HuH-7.5 (cell line): ENCODE data around the gene ZWILCH.
"Not testable (repeated sequence)": the region's sequence is repeated elsewhere in the genome, so short reads cannot be mapped to it uniquely, and the experiment has no call there.

Source experiments
- DNase-seq: peaks from one replicate; pipeline ENCODE4 v3.0.0; 2011; ENCODE audit warnings: low spot score

The ZWILCH gene

DNA sequence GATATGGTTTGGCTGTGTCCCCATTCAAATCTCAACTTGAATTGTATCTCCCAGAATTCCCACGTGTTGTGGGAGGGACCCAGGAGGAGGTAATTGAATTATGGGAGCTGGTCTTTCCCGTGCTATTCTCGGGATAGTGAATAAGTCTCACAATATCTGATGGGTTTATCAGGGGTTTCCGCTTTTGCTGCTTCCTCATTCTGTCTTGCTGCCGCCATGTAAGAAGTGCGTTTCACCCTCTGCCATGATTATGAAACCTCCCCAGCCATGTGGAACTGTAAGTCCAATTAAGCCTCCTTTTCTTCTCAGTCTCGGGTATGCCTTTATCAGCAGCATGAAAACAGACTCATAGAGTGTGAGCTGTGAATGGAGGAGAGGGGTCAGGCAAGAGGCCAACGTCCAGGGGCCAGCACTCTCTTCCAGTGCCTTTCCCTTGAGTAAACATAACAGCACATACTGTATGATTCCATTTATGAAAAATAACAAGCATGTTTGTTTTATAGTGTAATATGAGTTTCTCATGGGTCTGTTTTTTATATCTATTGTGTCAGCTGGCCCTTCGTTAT, 76.9 kb downstream of the ZWILCH start:
- no peak for DNase-seq

DNA sequence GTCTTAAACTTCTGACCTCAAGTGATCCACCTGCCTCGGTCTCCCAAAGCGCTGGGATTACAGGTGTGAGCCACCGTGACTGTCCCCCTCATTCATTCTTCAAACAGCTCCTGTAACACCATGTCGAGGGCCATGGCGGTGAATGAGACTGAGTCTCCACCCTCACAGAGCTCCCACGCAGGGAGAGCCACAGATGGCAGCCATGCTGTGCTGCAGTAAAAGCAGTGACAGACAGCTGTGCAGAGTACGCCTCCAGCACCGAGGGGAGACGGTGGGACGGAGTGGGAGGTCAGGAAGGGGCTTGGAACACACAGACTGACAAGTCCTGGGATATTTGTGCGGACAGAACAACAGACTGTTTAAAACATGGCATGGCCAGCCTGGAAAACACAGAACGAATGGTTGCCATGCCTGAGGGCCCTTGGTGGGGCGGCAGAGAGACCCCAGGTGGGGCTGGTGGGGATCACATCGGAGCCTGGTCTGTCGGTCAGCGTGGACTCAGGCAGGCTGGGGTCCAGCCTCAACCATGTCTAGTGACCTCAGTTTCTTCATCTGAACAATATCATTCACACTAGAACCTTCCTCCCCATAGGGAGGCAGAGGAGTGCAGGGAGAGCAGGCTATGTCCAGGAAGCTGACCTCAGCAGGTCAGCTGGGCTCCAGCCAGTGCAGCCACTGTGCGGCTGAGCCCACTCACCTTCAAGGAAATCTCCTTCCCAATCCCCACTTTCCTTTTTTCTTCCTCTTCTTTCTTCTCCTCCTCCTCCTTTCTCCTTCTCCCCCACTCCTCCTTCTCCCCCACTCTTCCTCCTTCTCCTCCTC, 81.2 kb downstream of the ZWILCH start:
- DNase-seq = no peak

- no peak for DNase-seq
These were observed 81.9 kb downstream of the ZWILCH start for GRCh38 chr15:66587020-66587419.

- DNase-seq = no peak
These were observed 82.6 kb downstream of the ZWILCH start for GRCh38 chr15:66587749-66588148.

- DNase-seq = no peak
These were observed 83.4 kb downstream of the ZWILCH start for GRCh38 chr15:66588537-66588936.

- DNase-seq = no peak
These were observed 83.8 kb downstream of the ZWILCH start for GRCh38 chr15:66588971-66589370.

GRCh38 chr15:66589429-66589828, 84.3 kb downstream of the ZWILCH start:
- DNase-seq = not testable (repeated sequence)

DNA sequence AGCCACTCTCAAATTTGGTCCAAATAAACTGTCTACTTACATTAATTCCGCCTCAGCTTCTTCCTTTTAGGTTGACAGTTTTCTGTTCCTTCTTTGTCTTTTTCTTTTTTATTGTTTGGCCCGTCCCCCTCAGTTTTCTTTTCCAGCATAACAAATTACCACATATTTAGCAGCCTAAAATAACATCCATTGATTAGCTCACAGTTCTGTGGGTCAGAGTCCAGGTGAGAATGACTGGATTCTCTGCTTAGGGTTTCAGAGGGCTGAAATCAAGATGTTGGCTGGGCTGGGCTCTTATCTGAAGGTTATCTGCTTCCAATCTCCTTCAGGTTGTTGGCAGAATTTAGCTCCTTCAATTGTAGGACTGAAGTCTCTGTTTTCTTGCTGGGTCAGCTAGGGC, 85.3 kb downstream of the ZWILCH start:
- DNase-seq = no peak

DNA sequence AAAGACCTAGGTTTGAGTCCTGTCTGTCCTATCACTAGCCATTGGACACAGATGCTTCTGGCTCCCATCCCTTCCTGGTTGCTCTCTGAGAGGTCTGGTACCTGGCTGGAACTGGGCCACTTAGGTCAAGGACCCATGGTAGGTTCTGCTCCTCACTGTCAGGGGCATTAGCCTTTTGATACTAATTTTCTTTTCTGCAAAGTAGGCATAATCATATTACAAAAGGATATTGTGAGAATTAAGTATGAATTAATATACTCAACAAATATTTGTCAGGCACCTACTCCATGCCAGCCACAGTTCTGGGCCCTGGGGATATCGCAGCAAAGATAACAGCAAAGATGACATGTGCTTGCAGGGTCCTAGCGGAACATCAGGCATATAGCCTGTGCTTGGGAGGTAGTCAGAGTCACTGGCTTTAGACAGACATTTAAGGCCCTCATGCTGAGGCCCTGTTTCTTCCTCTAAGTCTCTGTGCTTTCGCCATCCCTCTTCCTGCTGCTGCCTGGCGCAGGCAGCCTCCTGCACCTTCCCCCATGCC, 86.3 kb downstream of the ZWILCH start:
- no peak for DNase-seq

DNA sequence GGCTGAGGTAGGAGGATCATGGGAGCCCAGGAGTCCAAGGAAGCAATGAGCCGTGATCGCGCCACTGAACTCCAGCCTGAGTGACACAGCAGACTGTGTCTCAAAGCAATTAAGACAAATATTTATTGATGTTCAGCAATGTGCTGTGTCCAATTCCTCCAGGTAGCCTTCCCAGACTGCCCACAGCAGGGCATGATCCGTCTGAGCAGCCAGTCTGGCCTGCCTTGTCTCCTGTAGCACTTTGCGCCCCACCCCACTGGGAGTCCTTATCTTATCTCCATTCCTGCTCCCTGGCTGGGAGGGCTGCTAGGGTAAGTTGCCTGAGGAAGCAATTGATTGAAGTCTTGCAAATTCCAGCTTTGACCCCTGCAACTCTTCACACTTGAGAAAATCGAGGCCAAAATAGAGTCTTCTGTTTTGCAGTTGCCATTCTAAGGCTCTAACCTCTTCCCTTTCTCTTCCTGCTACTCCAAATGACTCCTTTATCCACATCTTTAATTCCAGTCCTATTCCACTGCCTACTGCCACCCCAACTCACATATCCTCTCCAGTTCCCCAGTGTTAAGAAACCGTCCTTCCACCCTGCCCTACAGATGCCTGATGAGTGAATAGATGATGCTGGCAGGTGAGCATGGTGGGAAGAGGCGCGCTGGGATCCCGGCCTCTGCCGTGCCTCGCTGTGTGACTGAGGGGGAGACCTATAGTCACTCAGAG, 87.5 kb downstream of the ZWILCH start:
- peak; percentile 56 for DNase-seq

- DNase-seq = no peak
These were observed 88.2 kb downstream of the ZWILCH start for GRCh38 chr15:66593219-66593780.

DNA sequence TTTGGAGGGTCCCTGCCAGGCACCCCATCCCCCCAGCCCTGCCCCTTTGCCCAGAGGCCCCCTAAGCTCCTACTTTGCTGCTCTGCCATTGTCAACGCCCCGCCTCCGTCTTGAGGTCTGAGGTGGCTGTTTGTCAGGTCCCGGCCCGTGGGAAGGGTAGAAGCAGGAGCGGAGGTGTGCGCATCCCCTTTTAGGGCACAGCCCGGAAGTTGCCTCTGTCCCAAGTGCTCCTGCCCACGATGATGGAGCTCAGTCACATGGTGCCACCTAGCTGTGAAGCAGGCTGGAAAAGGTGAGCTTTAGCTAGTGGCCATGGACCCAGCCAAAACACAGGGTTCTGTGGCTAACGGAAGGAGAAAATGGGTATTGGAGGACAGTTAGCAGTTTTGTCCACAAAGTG, 89.2 kb downstream of the ZWILCH start:
- no peak for DNase-seq

DNA sequence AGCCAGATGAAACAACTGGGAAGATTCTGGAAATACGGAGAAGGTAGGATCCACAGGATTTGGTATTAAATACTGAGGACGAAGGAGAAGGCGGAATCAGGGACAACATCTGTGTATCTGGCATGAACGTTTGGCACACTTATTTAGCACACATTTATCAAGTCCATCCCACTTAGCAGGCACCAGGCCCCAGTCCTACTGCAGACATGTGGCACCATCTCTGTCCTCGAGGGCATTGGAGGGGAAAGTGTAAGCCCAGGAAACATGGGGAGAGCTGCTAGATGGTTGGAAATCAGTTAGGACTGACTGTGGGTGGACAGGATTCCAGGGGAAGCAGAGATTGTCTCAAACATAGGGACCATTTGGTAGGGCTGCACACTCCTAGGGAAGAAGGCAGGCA, 89.7 kb downstream of the ZWILCH start:
- no peak for DNase-seq

DNA sequence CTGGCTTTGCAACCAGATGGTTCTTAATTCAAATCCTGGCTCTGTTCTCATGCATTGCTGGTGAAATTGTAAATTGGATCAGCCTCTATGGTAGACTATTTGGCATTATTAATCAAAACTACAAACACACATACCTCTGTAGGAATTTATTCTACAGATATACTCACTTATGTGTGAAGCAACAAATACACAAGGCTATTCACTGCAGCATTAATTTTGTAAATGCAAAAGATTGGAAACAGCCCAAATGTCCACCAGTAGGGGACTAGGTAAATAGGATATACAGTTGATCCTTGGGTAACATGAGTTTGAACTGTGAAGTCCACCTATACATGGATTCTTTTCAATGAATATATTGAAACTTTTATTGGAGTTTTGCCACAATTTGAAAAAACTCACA, 90.2 kb downstream of the ZWILCH start:
- DNase-seq = no peak

DNA sequence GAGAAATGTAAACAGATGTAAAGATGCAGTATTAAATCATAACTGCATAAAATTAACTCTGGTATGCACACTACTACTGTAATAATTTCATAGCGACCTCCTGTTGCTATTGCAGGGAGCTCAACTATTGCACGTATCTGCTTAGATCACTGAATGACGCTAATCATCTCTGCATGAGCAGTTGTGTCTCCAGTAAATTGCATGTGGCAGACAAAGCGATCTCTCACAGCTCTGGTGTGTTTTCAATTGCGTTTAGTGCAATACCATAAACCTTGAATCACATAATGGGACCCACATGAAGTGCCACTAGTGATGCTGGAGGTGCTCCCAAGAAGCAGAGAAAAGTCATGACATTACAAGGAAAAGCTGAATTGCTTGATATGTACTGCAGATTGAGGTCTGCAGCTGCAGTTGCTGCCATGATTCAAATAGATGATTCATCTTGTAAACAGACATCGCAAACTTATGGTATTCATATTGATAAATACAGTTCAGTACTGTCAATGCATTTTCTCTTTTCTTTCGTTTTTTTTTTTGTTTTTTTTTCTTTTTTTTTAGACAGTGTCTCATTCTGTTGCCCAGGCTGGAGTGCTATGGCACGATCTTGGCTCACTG, 90.9 kb downstream of the ZWILCH start:
- no peak for DNase-seq

DNA sequence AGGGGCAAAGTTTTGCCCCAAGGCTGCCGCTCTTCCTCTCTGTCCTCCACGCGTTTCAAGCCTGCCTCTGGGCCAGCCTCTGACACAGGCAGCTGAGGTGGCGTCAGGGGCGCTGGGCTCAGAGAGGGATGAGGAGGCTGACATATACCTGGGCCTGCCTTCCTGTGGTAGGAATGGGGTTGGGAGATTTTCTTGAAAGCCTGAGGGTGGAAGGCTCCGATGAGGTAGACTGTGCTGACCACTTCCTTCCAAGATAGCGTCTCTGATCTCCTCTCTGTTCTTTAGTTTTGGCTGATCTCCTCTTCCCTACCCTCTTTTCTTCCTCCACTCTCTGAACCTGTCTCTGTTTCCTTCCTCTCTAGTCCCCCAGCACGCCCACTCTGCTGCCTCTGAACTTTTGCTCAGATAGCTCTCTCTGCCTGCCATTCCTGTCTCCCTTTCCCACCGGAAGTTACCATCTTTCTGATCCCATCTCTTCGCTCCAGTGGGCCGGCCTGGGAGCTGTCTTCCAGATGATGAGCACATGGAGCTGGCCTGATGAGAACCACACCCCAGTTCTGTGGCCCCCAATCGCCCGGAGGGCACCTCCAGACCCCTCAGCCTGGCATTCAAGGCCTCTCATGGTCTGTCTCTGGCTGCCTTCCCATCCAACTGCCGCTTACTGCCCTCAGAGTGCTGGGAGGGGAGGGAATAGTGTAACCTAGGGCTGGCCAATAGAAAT, 93.1 kb downstream of the ZWILCH start:
- no peak for DNase-seq
